ENCODE measurements around the gene CREB5.

CREB5 gene

GRCh38 chr7:28512668-28513440 is 100.5 kb downstream of the CREB5 start:
- DNase-seq (ENCODE audit: low read depth in 2 of 2), result no peak

GRCh38 chr7:28516390-28517172 is 104.3 kb downstream of the CREB5 start:
- DNase-seq (ENCODE audit: low read depth in 2 of 2), result no peak

DNA sequence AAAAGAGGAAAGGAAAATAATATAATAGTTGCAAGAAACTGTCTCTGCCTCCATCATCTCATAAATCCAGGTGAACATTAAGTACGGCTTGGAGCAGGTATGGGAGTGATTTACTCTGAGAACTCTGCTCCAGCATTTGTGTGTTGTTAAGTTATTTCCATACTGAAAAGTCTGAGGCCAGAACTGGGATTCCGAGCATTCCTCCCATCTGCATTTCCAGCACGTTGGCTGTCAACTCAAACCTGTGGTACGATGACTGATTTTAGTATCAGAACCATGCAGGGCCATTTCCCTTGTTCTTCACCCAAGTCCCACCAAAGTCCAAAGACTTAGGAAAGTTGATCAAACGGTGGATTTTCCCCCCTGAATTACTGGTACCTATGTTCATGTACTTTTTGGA is 104.9 kb downstream of the CREB5 start:
- no peak for DNase-seq (ENCODE audit: low read depth in 2 of 2)

- DNase-seq (ENCODE audit: low read depth in 2 of 2), result no peak
These were observed 105.3 kb downstream of the CREB5 start for GRCh38 chr7:28517606-28518005.

- DNase-seq (ENCODE audit: low read depth in 2 of 2), result no peak
These were observed 108.0 kb downstream of the CREB5 start for GRCh38 chr7:28520074-28521015.

- no peak for DNase-seq (ENCODE audit: low read depth in 2 of 2)
These were observed 112.7 kb downstream of the CREB5 start for GRCh38 chr7:28524978-28525377.

DNA sequence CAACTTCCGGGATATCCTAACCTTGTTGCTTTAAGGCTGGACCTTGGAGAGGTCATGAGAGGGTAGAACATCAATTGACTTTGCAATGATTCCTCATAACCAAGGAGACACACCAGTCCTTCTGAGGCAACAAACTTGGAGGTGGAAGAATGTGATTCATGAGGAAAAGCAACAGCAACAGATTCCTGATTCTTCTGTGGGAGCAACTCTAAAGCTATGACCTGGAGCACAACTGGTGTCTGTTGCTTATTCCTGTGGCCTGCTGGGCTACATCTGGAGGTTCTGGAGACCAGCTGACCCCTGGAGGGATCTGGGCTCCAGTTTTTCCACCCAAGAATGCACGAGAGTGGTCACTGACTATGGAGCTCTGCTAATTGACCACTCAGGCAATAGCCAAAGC is 116.6 kb downstream of the CREB5 start:
- no peak for DNase-seq (ENCODE audit: low read depth in 2 of 2)

DNA sequence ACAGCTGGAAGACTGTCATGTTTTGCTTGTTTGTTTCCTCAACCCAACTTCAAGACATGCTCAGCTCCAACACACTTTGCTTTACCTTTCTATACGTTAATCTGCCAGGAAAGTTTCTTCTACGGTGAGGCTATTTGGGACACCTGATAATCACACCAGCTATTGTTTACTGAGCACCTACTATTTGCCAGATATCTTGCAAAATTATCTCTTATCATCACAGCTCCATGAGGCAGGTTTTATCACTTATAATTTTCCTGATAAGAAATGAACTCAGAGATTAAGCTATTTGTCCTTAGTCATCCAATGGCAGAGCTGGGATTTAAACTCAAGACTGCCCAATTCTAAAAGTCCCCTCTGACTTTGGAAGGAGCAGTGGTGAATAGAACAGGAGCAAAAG is 117.4 kb downstream of the CREB5 start:
- DNase-seq (ENCODE audit: low read depth in 2 of 2), result no peak

DNA sequence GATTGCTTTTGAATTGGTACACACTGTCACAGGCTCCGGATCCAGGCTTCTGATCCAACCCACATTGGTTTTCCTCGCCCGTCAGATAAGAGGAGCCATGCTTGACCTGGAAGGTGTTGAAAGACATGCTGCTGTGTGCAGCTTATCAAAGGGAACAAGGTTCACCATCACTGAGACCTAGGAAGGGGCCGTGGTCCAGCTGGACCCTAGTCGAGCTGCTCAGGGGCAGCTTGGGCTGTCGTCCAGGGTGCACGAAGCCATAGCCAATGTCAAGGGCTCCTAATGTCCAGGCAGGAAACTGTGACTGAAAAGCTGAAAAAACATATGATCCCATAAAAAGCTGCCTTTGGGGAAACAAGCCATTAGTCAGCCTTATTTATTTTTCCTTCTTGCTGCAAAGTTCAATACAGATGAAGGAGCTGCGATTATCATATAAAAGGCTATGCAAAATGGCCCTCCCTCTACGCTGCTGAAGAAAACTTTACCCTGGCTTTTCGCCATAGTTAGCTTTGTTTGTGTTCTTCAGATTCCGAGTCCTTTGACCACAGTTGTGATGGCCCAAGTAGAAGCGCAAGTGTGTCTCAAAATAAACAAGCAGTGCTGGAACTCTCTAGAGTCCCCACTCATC is 118.0 kb downstream of the CREB5 start:
- DNase-seq (ENCODE audit: low read depth in 2 of 2), result no peak

DNA sequence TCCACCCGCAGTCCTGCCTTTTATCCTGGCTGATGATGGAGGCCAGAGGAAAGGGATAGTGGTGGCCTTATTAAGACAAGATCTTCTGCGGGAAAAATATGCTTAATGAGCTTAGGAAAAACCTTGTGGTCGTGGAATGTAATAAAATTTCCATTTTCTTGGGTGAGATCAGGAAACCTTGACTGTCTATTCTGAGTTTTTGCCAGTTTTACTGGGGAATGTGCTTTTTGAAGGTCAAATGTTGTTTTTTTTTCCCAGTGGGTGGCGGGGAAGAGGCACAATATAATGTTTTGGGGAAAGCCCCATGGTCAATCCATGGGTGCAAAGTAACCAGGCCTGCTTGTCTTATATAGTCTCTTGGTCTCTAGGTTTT is 118.5 kb downstream of the CREB5 start:
- no peak for DNase-seq (ENCODE audit: low read depth in 2 of 2)

GRCh38 chr7:28531291-28531690 is 119.0 kb downstream of the CREB5 start:
- DNase-seq (ENCODE audit: low read depth in 2 of 2), result no peak

DNA sequence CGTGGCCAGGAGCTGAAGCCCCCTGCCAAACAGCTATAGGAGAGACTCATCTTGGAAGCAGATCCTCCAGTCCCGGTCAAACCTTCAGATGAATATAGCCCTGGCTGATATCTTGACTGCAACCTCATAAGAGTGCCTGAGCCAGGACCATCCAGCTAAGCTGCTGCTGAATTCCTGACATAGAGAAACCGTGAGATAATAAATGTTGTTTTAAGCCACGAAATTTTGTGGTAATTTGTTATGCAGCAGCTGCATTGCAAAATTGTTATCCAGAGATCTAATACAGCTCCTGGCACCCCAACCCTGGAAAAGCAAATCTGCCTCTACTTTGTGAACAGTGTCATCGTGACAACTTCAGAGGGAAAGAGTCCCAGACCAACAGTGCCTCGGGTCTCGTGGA is 119.9 kb downstream of the CREB5 start:
- DNase-seq (ENCODE audit: low read depth in 2 of 2), result no peak

DNA sequence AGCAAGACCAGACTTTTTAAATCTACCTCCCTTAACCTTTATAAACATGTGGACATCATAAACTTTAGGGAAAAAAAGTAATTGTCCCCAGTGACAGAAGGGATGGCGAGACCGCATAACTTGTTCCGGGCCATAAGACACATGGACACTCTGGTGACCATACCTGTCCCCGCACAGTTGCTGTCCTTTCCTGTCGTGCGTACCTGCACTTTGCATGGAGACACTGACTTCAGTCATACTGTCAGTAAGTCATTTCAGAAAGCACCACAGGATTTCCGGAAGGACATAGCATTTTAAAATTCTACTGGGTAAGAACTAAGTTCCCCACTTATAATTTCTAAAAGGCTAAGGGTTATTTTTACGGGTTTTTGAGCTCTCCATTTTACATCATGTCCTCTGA is 120.9 kb downstream of the CREB5 start:
- no peak for DNase-seq (ENCODE audit: low read depth in 2 of 2)

- no peak for DNase-seq (ENCODE audit: low read depth in 2 of 2)
These were observed 121.6 kb downstream of the CREB5 start for GRCh38 chr7:28533731-28534531.

GRCh38 chr7:28536259-28536658 is 123.9 kb downstream of the CREB5 start:
- DNase-seq (ENCODE audit: low read depth in 2 of 2), result no peak

DNA sequence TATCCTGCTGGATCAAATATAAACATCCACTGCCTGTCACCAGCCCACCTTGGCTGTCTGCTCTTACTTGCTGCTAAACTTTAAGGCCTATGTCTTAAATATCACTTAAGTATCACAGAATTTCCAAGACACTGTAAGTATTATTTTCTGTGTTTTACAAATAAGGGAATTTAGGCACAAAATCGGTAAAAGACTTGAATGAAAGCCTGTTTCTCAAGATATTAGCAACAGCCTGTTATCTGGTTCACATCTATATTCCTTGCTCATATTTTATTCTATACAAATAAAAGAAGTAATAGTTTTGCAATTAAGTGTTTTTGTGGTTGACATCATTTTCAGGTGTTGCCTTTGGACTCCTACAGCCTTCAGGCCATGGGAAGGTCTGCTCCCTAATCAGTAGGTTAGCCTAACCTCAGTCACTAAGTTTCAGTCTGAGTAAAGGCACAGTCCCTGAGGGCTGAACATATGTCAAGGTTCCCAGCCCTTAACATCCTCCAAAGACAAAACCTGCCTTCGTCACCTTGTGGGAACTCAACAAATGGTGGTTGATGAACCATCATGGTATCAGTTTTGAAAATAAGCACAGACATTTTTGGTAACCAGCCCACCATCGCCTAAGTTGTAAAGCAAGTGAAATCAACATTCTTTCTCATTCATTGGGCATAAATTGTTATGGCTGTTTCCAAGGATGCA is 127.1 kb downstream of the CREB5 start:
- no peak for DNase-seq (ENCODE audit: low read depth in 2 of 2)

- DNase-seq (ENCODE audit: low read depth in 2 of 2), result no peak
These were observed 130.1 kb downstream of the CREB5 start for GRCh38 chr7:28542410-28542809.

- no peak for DNase-seq (ENCODE audit: low read depth in 2 of 2)
These were observed 132.3 kb downstream of the CREB5 start for GRCh38 chr7:28544453-28545117.

GRCh38 chr7:28546067-28546466 is 133.7 kb downstream of the CREB5 start:
- no peak for DNase-seq (ENCODE audit: low read depth in 2 of 2)

GRCh38 chr7:28547115-28547514 is 134.8 kb downstream of the CREB5 start:
- no peak for DNase-seq (ENCODE audit: low read depth in 2 of 2)
